H1 (cell line): ENCODE results near the gene SPATA32.

Experiments
- CTCF ChIP-seq, 3 experiments: IDR thresholded peaks; 1 replicate in 2 of 3; 2 replicates in 1 of 3; pipeline versions ENCODE4 v1.5.1 to v1.6.1; 2011; ENCODE audit warnings: low read length in 3 of 3, mild to moderate bottlenecking in 3 of 3, inconsistent platforms in 2 of 3, low read depth in 1 of 3, moderate library complexity in 1 of 3; ENCODE audit not compliant: insufficient read depth in 1 of 3; ENCODE audit errors: control extremely low read depth in 1 of 3
- EP300 ChIP-seq, 2 experiments: IDR thresholded peaks; 1 replicate in 1 of 2; 2 replicates in 1 of 2; pipeline ENCODE4 v1.6.1; 2011 to 2012; ENCODE audit warnings: low read depth in 2 of 2, low read length in 2 of 2, mild to moderate bottlenecking in 2 of 2, borderline replicate concordance in 1 of 2, inconsistent platforms in 1 of 2, moderate library complexity in 1 of 2
- EZH2 ChIP-seq: fragments of 200-600 bp; sonication (generic); IDR thresholded peaks from 2 replicates; pipeline ENCODE4 v1.7.1; 2012; ENCODE audit warnings: low read depth, mild to moderate bottlenecking, moderate library complexity, low read length, inconsistent platforms; ENCODE audit not compliant: severe bottlenecking
- HDAC6 ChIP-seq: IDR thresholded peaks from one replicate; pipeline ENCODE4 v1.7.1; 2012; ENCODE audit warnings: low read depth, mild to moderate bottlenecking, inconsistent platforms, low read length, moderate library complexity
- KDM5A ChIP-seq: fragments of 200-600 bp; IDR thresholded peaks from 2 replicates; pipeline ENCODE4 v1.7.1; 2012; ENCODE audit warnings: mild to moderate bottlenecking, low read length, inconsistent platforms, mixed read lengths
- TAF1 ChIP-seq: IDR thresholded peaks from 2 replicates; pipeline ENCODE4 v1.6.1; 2011; ENCODE audit warnings: mild to moderate bottlenecking, low read depth, low read length

GRCh38 chr17:45226576-45226975 lies 35.3 kb downstream of the SPATA32 start:
- TF ChIP-seq EZH2 (no peak), TAF1 (no peak), EP300 (IDR thresholded peaks at IDR 0.05; ENCODE audit: borderline replicate concordance in 1 of 2, low read depth in 2 of 2, low read length in 2 of 2) (no peak), KDM5A (no peak), CTCF (IDR thresholded peaks at IDR 0.05; ENCODE audit: control extremely low read depth in 1 of 3, insufficient read depth in 1 of 3, low read depth in 1 of 3, low read length in 3 of 3) (no peak), HDAC6 (no peak)
